GM10266 (cell line): ENCODE measurements around the gene CASTOR1.

Experiments
- DNase-seq: peaks from one replicate; pipeline ENCODE4 v3.0.0; 2012; ENCODE audit errors: extremely low spot score
- TF ChIP-seq, protein P1 (sequence below): IDR thresholded peaks from 2 replicates; pipeline ENCODE4 v1.5.1; 2012; ENCODE audit warnings: mild to moderate bottlenecking, low read depth; ENCODE audit not compliant: control insufficient read depth, insufficient read depth; ENCODE audit errors: missing control alignments

Gene CASTOR1

GRCh38 chr22:30305519-30305905 lies 16.2 kb upstream of the CASTOR1 start:
- DNase-seq: peak; percentile 57
- TF ChIP-seq, protein P1, sequence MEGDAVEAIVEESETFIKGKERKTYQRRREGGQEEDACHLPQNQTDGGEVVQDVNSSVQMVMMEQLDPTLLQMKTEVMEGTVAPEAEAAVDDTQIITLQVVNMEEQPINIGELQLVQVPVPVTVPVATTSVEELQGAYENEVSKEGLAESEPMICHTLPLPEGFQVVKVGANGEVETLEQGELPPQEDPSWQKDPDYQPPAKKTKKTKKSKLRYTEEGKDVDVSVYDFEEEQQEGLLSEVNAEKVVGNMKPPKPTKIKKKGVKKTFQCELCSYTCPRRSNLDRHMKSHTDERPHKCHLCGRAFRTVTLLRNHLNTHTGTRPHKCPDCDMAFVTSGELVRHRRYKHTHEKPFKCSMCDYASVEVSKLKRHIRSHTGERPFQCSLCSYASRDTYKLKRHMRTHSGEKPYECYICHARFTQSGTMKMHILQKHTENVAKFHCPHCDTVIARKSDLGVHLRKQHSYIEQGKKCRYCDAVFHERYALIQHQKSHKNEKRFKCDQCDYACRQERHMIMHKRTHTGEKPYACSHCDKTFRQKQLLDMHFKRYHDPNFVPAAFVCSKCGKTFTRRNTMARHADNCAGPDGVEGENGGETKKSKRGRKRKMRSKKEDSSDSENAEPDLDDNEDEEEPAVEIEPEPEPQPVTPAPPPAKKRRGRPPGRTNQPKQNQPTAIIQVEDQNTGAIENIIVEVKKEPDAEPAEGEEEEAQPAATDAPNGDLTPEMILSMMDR: no peak

DNA sequence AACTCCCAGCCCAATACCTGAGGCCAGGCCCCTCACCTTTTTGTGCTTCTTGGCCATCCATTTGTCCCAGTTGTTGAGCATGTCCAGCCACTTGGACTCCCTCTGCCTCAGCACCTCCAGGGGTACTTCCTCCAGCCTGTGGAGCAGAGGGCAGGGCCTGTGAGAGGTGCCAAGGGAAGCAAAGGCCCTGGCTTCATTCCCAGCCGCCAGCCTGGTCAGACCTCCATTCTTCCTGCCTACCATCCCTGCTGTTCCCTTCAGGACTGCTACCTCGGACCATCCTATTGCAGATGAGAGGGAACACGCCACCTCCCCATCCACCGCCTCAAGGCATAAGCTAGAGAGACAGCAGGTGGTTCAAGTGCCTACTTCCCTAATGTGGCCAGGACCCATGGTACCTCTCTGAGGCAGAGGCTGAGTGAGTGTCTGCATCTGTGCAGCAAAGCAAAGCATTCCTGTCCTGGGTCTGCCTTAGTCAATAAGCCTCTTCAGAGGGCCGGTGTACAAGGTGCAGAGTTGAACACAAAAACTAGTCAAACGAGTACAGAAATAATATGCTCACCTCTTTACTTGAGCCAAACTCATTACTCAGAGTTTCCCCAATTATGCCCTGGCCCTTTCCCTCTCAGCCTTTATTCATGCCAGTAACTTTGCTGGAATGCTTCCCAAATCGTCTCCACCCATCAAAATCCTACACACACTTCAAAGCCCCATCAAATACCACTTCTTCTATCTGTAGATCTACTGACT lies 15.4 kb upstream of the CASTOR1 start:
- TF ChIP-seq, protein P1: no peak
- no peak for DNase-seq

GRCh38 chr22:30302810-30303138 lies 13.5 kb upstream of the CASTOR1 start:
- TF ChIP-seq, protein P1: no peak
- DNase-seq: no peak

DNA sequence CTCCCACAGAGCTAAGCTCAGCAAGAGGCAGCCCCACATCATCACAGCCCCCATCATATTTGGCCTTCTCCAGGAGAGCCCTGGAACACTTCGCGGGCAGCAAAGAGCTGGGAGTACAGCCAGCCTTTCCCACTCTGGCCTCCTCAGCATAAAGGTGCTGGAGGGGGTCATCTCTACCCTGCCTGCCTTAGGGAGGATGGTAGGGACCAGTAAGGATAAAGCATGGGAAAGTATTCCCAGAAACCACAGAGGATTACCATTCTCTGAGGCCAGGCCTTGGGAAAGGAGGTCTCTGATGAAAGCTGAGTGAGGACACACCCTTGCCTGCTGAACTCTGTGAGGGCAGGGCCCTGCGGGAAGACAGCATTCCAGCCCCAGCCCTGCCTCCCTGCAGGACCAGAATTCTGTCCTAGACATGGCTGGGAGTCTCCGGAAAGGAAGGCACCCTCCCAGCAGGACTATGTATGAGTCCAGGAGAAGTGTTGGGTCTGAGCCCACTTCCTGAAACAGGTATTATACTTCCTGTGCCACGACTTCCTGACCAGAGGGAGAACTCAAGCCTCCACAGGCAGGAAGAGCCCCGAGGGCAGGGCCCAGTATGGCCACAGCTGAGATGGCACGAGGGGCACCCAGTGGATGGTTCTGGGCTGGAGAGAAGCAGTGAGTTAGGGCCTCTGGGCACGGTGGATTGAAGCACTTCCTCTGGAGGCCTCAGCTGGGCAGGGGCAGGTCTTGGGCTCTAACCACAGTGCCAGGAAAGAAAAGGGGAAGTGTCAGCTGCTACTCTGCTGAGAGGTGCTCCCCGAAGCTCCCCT lies 12.9 kb upstream of the CASTOR1 start:
- DNase-seq: no peak
- TF ChIP-seq, protein P1: no peak

DNA sequence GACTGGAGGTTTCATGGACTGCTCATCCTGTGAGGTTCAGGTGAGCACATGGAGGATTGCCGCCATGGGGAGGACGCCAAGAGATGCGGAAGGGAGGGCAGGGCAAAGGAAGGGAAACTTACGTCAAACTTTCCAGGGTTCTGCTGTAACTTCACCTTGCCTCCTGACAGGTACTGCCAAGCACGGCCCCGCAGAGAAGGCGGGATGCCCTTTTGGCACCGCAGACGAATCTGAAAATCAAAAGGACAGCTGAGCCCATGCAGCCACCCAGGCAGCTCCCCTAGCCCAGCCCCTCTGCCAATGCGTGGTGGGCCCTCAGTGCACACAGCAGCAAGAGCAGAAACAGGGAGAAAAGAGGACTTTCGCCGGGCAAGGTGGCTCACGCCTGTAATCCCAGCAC lies 10.0 kb upstream of the CASTOR1 start:
- TF ChIP-seq, protein P1: no peak

DNA sequence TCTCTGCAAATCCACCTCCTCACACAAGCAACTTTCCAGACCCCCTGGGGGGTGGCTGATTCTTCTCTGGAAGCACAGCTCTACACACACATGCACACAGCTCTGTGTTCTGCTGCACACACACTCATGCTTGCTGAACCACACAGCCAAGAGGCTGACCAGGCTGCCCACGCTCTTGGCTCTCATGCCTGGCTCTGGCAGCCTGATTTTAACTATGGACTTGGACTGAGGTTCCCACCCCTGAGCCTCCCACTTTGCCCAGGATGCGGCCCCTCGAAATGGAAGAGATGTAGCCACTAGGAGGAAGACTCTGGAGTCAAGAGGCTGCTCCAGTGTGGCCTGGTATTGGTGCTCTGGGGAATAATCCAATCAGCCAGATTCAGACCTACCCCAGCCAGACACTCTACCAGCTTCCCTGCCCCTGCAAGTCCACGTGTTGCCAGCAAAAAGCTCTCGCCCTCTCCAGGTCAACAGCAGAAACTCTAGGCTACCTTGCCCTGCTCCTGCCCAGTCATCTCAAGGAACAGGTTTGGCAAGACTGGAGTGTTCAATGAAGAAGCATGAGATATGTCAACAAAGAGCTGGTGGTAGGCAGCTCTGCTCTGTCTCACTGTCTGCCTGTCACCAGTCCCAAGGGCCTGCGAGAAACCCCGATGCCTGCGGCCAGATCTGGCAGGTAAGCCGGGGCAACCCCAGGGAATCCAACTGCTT lies 8.8 kb upstream of the CASTOR1 start:
- no peak for DNase-seq
- TF ChIP-seq, protein P1: no peak

More for the DNA sequence above, 10.0 kb upstream of the CASTOR1 start:
- DNase-seq: no peak
